Smooth muscle cell (in vitro differentiated cells): ENCODE data around the gene MPRIP. TPM values are rescaled to one million over a fixed set of nuclear protein-coding genes. Genes with fewer than 3 reads are reported as not detected.

ENCODE experiments used
- DNase-seq: peaks from one replicate; lab custom pipeline; 2025; ENCODE audit not compliant: unreplicated experiment; lab: John Stamatoyannopoulos, UW
- H2AFZ ChIP-seq: fragments of 200-600 bp; sonication (generic); 2 replicates; pipeline ENCODE4 v1.6.0; 2016; ENCODE audit warnings: antibody characterized with exemption, low read depth, mild to moderate bottlenecking
- H3F3A ChIP-seq: fragments of 200-600 bp; sonication (generic); 2 replicates; pipeline ENCODE4 v1.6.0; 2017; ENCODE audit warnings: antibody characterized with exemption, low read depth
- H3K27ac ChIP-seq: fragments of 200-600 bp; sonication (generic); 2 replicates; pipeline ENCODE4 v1.5.1; 2016; ENCODE audit warnings: low read depth, mild to moderate bottlenecking
- H3K27me3 ChIP-seq: fragments of 200-600 bp; sonication (generic); 2 replicates; pipeline ENCODE4 v1.6.1; 2016; ENCODE audit warnings: low read depth, mild to moderate bottlenecking
- H3K36me3 ChIP-seq: fragments of 200-600 bp; sonication (generic); 2 replicates; pipeline ENCODE4 v1.5.1; 2016; ENCODE audit warnings: low read depth
- H3K4me1 ChIP-seq: fragments of 200-600 bp; sonication (generic); 2 replicates; pipeline ENCODE4 v1.5.1; 2016; ENCODE audit warnings: low read depth
- H3K4me2 ChIP-seq: fragments of 200-600 bp; sonication (generic); 2 replicates; pipeline ENCODE4 v1.6.0; 2016; ENCODE audit warnings: mild to moderate bottlenecking
- H3K4me3 ChIP-seq: fragments of 200-600 bp; sonication (generic); 2 replicates; pipeline ENCODE4 v1.5.1; 2016; ENCODE audit warnings: mild to moderate bottlenecking
- H3K79me2 ChIP-seq: fragments of 200-600 bp; sonication (generic); 2 replicates; pipeline ENCODE4 v1.6.0; 2016; ENCODE audit warnings: low read depth, mild to moderate bottlenecking
- H3K9ac ChIP-seq: fragments of 200-600 bp; sonication (generic); 2 replicates; pipeline ENCODE4 v1.6.0; 2016; ENCODE audit warnings: low read depth
- H3K9me3 ChIP-seq: fragments of 200-600 bp; sonication (generic); replicated peaks from 2 replicates; pipeline ENCODE4 v1.5.1; 2016; ENCODE audit warnings: low read depth
- H4K20me1 ChIP-seq: fragments of 200-600 bp; sonication (generic); 2 replicates; pipeline ENCODE4 v1.6.0; 2016; ENCODE audit warnings: low read depth
- WGBS: methylation state at CpG from one replicate; pipeline ENCODE4 v1.1.7; 2016; ENCODE audit warnings: low lambda C conversion rate; 5-methylcytosine and 5-hydroxymethylcytosine counted together
- polyA plus RNA-seq: library from polyadenylated mRNA; unstranded; fragments of >200 nt; fragmentation: Nextera tagmentation; extraction: Ambion mirVana; gene quantifications from 2 replicates; pipeline ENCODE4 v1.2.1, GENCODE V29; 2016
- total RNA-seq: library from RNA; depleted of rRNA; stranded (reverse); fragments of >200 nt; gene quantifications from 2 replicates; pipeline ENCODE4 v1.2.3, GENCODE V29; 2014
- TF ChIP-seq, protein P1 (sequence below): fragments of 200-600 bp; sonication (generic); IDR thresholded peaks from 2 replicates; pipeline ENCODE4 v1.5.1; 2017; ENCODE audit warnings: borderline replicate concordance, mild to moderate bottlenecking, antibody characterized with exemption; ENCODE audit not compliant: insufficient read depth, poor library complexity, severe bottlenecking

MPRIP gene
- total and polyA plus RNA-seq, 2 experiments from 2014 or later = 58.8 to 69.3 TPM

DNA sequence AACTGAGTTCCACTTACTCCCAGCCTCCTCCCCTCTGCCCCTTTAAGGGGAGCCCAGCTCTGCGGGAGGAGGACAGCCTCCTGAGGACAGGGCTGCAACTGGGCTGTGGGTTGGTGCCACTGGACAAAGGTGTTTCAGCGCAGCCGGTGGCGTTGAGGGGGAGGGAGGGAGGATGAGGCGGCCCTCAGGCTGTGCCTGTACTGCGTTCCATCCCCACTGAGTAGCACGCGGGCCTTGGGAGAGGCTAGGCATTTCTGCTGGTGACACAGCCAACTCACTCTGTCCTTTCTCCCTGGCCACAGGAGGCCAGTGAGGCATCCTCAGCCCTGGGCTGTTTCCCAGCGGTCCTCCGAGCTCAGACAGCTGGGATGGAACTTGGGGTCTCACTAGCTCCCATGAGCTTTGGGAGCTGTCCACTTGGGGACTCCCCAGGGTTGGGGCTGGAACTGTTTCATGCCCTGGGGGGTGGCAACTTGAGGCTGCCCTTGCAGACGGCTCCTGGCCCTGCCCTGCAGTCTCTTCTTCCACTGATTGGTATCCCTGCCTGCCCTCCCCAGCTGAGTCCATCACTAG, 70.5 kb downstream of the MPRIP start:
- no peaks in the 10 kb centered on the region for H3K36me3 ChIP-seq
- peaks cover under 1% of the 10 kb centered on the region for H3F3A ChIP-seq
- H3K4me1 ChIP-seq = peaks cover 10% of the 10 kb centered on the region
- TF ChIP-seq, protein P1, sequence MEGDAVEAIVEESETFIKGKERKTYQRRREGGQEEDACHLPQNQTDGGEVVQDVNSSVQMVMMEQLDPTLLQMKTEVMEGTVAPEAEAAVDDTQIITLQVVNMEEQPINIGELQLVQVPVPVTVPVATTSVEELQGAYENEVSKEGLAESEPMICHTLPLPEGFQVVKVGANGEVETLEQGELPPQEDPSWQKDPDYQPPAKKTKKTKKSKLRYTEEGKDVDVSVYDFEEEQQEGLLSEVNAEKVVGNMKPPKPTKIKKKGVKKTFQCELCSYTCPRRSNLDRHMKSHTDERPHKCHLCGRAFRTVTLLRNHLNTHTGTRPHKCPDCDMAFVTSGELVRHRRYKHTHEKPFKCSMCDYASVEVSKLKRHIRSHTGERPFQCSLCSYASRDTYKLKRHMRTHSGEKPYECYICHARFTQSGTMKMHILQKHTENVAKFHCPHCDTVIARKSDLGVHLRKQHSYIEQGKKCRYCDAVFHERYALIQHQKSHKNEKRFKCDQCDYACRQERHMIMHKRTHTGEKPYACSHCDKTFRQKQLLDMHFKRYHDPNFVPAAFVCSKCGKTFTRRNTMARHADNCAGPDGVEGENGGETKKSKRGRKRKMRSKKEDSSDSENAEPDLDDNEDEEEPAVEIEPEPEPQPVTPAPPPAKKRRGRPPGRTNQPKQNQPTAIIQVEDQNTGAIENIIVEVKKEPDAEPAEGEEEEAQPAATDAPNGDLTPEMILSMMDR = no peak
- no peak overlapping the region for H3K4me3 ChIP-seq
- no peaks in the 10 kb centered on the region for H3K27me3 ChIP-seq
- H3K4me2 ChIP-seq = no peak overlapping the region
- H3K9ac ChIP-seq = no peak overlapping the region
- H3K27ac ChIP-seq = no peak overlapping the region
- peaks cover 100% of the 10 kb centered on the region for H4K20me1 ChIP-seq
- peaks cover 87% of the 10 kb centered on the region for H3K79me2 ChIP-seq
- no peaks in the 10 kb centered on the region for H3K9me3 ChIP-seq
- WGBS = 89% methylated on average over 8 of the region's 11 CpGs
- DNase-seq = no peak
- no peak overlapping the region for H2AFZ ChIP-seq

DNA sequence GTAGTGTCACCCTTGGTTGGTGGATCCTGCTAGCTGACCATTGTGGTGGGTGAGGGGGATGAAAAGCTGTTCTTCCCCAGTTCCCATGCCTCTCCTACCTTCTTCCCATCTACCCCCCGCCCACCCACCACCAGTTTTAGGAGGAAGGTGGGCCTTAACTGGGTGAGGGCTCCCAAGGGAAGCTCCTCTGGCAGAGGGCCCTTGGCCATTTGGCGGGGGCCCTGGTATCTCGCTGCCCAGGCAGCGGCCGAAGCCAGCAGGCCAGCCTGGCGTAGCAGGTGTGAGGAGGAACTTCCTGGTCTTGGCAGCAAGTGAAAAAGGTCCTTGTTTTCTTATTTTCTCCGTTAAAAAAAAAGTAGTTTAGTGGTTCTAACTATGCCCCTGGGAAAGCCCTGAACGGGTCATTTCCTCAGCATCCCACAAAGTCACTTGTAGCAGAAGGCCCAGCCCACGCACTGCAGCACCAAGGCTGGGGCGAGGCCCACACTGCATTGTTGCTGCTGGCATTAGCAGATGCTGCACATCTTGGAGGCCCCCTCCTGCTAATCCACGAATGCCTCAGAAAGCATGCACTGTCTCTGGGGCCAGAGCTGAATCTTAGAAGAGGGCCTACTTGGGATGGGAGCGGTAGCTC, 72.5 kb downstream of the MPRIP start:
- Histone ChIP-seq H3K79me2 (peaks cover 93% of the 10 kb centered on the region), H3K36me3 (no peaks in the 10 kb centered on the region), H4K20me1 (peaks cover 100% of the 10 kb centered on the region), H3K27ac (no peak overlapping the region), H3K9me3 (no peaks in the 10 kb centered on the region), H3K9ac (no peak overlapping the region), H3F3A (no peaks in the 10 kb centered on the region), H3K27me3 (no peaks in the 10 kb centered on the region), H3K4me3 (no peak overlapping the region), H3K4me1 (no peaks in the 10 kb centered on the region), H2AFZ (no peak overlapping the region), H3K4me2 (no peak overlapping the region)
- TF ChIP-seq, protein P1 = no peak
- no peak for DNase-seq
- WGBS = 80% methylated on average over 12 of the region's 12 CpGs

GRCh38 chr17:17115620-17116019, 73.4 kb downstream of the MPRIP start:
- H3K4me1 ChIP-seq = no peaks in the 10 kb centered on the region
- H3K36me3 ChIP-seq = no peaks in the 10 kb centered on the region
- peaks cover 100% of the 10 kb centered on the region for H4K20me1 ChIP-seq
- peaks cover 93% of the 10 kb centered on the region for H3K79me2 ChIP-seq
- H3K9ac ChIP-seq = no peak overlapping the region
- H2AFZ ChIP-seq = no peak overlapping the region
- no peaks in the 10 kb centered on the region for H3K9me3 ChIP-seq
- H3F3A ChIP-seq = no peaks in the 10 kb centered on the region
- 97% methylated on average over 4 of the region's 4 CpGs for WGBS
- no peak overlapping the region for H3K27ac ChIP-seq
- no peak overlapping the region for H3K4me3 ChIP-seq
- TF ChIP-seq, protein P1 = no peak
- no peaks in the 10 kb centered on the region for H3K27me3 ChIP-seq
- H3K4me2 ChIP-seq = no peak overlapping the region
- no peak for DNase-seq

- Histone ChIP-seq H3K27me3 (no peaks in the 10 kb centered on the region), H3K4me3 (no peak overlapping the region), H3K9ac (no peak overlapping the region), H4K20me1 (peaks cover 100% of the 10 kb centered on the region), H3K36me3 (no peaks in the 10 kb centered on the region), H3K27ac (no peak overlapping the region), H3K4me2 (no peak overlapping the region), H3K4me1 (no peaks in the 10 kb centered on the region), H3K79me2 (peaks cover 95% of the 10 kb centered on the region), H3F3A (no peaks in the 10 kb centered on the region), H3K9me3 (no peaks in the 10 kb centered on the region), H2AFZ (no peak overlapping the region)
- WGBS = 96% methylated on average over 4 of the region's 4 CpGs
- no peak for DNase-seq
- TF ChIP-seq, protein P1 = no peak
Observed at GRCh38 chr17:17116406-17116805, 74.1 kb downstream of the MPRIP start.
